Cardiac fibroblast (primary cell): Measurements from ENCODE around the gene PANK3.
"Not testable (repeated sequence)": the region's sequence is repeated elsewhere in the genome, so short reads cannot be mapped to it uniquely, and the experiment has no call there.

Experiments used
- DNase-seq, 2 donors: peaks; one replicate each; pipeline versions ENCODE4 v3.0.0 to v3.0.0-alpha.2; 2010; ENCODE audit warnings: low read depth in 2 of 2
- H3K4me3 ChIP-seq, 2 donors: replicated peaks in 1 of 2; 1 replicate in 1 of 2; 2 replicates in 1 of 2; pipeline ENCODE4 v1.5.1; 2011; ENCODE audit warnings: low read depth in 2 of 2, low read length in 2 of 2, mild to moderate bottlenecking in 2 of 2, moderate library complexity in 1 of 2
- CTCF ChIP-seq: IDR thresholded peaks from one replicate; pipeline ENCODE4 v1.5.1; 2011; ENCODE audit warnings: low read depth, mild to moderate bottlenecking, low read length, inconsistent platforms

PANK3 gene

GRCh38 chr5:168585119-168585856 is 6.1 kb upstream of the PANK3 start:
- no peak overlapping the region for H3K4me3 ChIP-seq
- DNase-seq, result no peak
- no peak for TF ChIP-seq CTCF

GRCh38 chr5:168583742-168584482 is 4.7 kb upstream of the PANK3 start:
- DNase-seq, result no peak
- H3K4me3 ChIP-seq, result no peak overlapping the region
- TF ChIP-seq CTCF, result no peak

GRCh38 chr5:168580814-168581469 is 1.8 kb upstream of the PANK3 start:
- DNase-seq, result peak in 1 of 2 donors; percentile 35
- H3K4me3 ChIP-seq, result not testable (repeated sequence)

GRCh38 chr5:168580227-168580508 is 1.0 kb upstream of the PANK3 start:
- no peak for TF ChIP-seq CTCF
- H3K4me3 ChIP-seq, result peak overlapping the region in 1 of 2 donors; percentile 46
- peak in 1 of 2 donors; percentile 7 for DNase-seq

- peak; percentile 99 to 100 for DNase-seq
- peak overlapping the region; percentile 86 to 97 for H3K4me3 ChIP-seq
Measured at GRCh38 chr5:168579488-168580226, 489 bp upstream of the PANK3 start.

GRCh38 chr5:168578006-168578405 is 1.2 kb downstream of the PANK3 start:
- TF ChIP-seq CTCF, result no peak
- DNase-seq, result peak; percentile 30 to 53

More at GRCh38 chr5:168579488-168580226, 489 bp upstream of the PANK3 start:
- no peak for TF ChIP-seq CTCF

More at GRCh38 chr5:168578006-168578405, 1.2 kb downstream of the PANK3 start:
- H3K4me3 ChIP-seq, result peak overlapping the region; percentile 86 to 97
